C4-2B (cell line): ENCODE results near the gene DLGAP1.
"Not testable (repeated sequence)": the region's sequence is repeated elsewhere in the genome, so short reads cannot be mapped to it uniquely, and the experiment has no call there.

ENCODE experiments used
- CTCF ChIP-seq: fragments of 450-650 bp; conservative IDR thresholded peaks from 2 replicates; pipeline ENCODE4 v1.5.1; 2017; ENCODE audit warnings: mild to moderate bottlenecking
- ZFX ChIP-seq: fragments of 450-650 bp; IDR thresholded peaks from 2 replicates; pipeline ENCODE4 v1.6.1; 2017

- TF ChIP-seq CTCF, ZFX: not testable (repeated sequence)
Observed at GRCh38 chr18:4022749-4023148, 432.4 kb downstream of the DLGAP1 start.
